Measurements from ENCODE around the gene GCH1.

Gene GCH1

DNA sequence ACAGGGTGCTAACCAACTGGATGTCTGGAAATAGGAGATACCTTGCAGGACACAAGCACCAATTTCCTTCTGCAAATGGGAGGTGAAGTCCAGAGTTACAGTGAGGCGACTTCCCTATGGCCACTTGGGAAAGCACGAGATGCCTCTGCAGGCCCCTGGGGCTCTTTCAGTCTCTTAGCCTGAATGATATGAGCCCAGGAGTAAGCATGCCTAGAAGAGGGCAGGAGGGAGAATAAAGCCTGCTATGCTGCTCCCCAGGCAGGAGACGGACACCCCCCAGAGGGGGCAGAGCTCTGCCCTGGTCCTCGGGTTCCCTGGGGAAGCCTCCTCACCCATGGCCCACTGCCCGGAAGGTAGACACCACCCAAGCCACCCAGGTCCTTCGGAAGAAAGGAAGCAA, 105.1 kb downstream of the GCH1 start:
- DNase-seq (ENCODE audit: low spot score): no peak

DNA sequence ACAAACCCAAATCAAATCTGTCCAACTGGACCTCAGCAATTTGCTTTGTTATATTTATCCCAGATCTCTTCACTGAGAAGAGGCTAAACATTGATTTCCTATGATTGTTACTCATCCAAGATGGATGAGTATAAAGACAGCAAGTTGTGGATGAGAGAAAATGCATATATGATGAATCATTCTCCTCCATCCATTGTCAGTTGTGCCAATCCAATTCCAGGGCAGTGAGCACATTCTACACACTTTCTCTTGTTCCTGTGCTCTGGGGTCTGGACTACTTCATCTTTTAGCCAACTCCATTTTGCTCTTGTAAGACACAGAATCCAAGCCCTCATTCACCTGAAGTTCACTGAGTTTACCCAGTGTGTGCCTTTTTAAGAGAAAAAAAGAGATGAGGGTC, 105.7 kb downstream of the GCH1 start:
- DNase-seq (ENCODE audit: low spot score): no peak

DNA sequence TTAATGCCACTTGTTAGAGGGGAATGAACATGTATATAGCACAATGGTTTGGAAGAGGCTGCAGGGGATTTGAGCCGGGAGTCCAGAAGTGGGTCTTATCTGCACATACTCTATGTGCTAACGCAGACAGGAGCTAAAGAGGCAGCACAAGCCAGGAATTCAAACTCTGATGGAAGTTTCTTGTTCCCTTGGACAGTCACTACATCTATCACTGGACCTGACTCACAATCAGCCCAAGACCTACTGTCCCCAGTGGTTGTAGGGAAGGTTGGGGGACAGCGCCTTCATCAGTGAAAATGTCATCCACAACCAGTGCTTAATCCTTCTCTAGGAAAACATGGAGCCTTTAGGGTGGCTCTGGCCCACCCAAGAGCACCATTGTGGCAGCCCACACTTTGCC, 107.8 kb downstream of the GCH1 start:
- DNase-seq (ENCODE audit: low spot score): no peak

DNA sequence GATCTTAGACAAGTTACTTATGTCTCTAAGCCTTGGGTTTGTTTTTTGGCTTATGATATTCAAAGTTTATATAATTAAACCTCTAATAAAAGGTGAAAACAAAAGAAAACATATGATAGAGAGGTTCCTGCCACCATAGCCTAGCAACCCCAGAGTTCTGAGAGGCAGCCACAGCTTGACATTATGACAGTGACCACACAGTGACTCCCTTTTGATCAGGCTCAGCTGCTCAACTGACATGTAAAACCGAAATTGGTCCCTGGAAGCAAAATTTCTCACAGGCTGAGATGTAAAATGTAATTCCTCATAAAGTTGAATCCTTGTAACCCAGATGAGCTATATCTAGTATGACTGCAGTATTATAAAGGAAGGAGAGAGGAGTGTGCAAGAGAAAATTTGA, 108.5 kb downstream of the GCH1 start:
- no peak for DNase-seq (ENCODE audit: low spot score)

DNA sequence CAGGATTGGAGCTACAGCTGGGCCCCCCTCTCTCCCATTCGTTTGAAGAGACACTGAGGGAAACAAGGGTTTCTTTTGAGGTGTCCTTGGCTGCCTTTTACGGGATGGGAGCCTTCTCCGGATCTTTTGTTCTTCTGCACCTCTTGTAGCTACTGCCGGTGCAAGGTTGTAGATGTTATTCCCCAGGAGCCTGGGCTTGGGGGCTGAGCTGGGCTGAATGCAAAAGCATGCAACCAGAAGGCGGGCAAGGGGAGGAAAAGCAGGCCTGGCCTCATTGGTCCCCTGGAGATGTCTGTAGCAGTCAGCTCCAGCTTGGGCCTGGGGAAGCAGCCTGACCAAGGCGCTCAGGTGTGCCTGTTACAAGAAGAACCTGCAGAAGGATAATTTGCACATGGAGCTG, 110.3 kb downstream of the GCH1 start:
- DNase-seq (ENCODE audit: low spot score): no peak

Measured in SW480 (cell line).